HepG2 (cell line): ENCODE data around the gene PLEKHB1. TPM values are rescaled to one million over a fixed set of nuclear protein-coding genes. Genes with fewer than 3 reads are reported as not detected.

ENCODE experiments used
- FOXK1 ChIP-seq: sonication (generic); formaldehyde crosslinking; IDR thresholded peaks from 2 replicates; pipeline ENCODE4 v1.4.0; 2020; ENCODE audit warnings: low read depth, missing genetic modification reagents, borderline replicate concordance
- LCORL ChIP-seq, 2 experiments: fragments of 450-650 bp in 1 of 2; sonication (generic) in 1 of 2; formaldehyde crosslinking in 1 of 2; IDR thresholded peaks; 2 replicates each; pipeline versions ENCODE4 v1.5.0 to v1.6.1; 2017 to 2020; ENCODE audit warnings: antibody characterized with exemption in 1 of 2, missing genetic modification reagents in 1 of 2
- NONO ChIP-seq, 2 experiments: fragments of 450-650 bp in 1 of 2; sonication (generic) in 1 of 2; formaldehyde crosslinking in 1 of 2; IDR thresholded peaks in 1 of 2; conservative IDR thresholded peaks in 1 of 2; 2 replicates each; pipeline versions ENCODE4 v1.6.1 to v1.8.0; 2017 to 2022; ENCODE audit warnings: mild to moderate bottlenecking in 1 of 2, missing genetic modification reagents in 1 of 2, moderate library complexity in 1 of 2
- SRSF1 ChIP-seq: fragments of 200-400 bp; formaldehyde crosslinking; optimal IDR thresholded peaks from 2 replicates; pipeline ENCODE3; 2017; ENCODE audit warnings: mild to moderate bottlenecking, low read depth, low read length, moderate library complexity
- ZNF33A ChIP-seq: sonication (generic); formaldehyde crosslinking; IDR thresholded peaks from 2 replicates; pipeline ENCODE4 v1.5.1; 2020; ENCODE audit warnings: missing genetic modification reagents, mild to moderate bottlenecking, moderate library complexity, borderline replicate concordance
- ZNF550 ChIP-seq: sonication (generic); formaldehyde crosslinking; IDR thresholded peaks from 2 replicates; pipeline ENCODE4 v1.4.0; 2020; ENCODE audit warnings: mild to moderate bottlenecking, missing genetic modification reagents, borderline replicate concordance
- ZNF564 ChIP-seq: sonication (generic); formaldehyde crosslinking; IDR thresholded peaks from 2 replicates; pipeline ENCODE4 v1.8.1; 2023; ENCODE audit warnings: mild to moderate bottlenecking, missing genetic modification reagents
- polyA plus RNA-seq, 8 experiments: library from polyadenylated mRNA; depleted of rRNA in 3 of 8; stranded (reverse) in 7 of 8; unstranded in 1 of 8; fragments of >200 nt; fragmentation: Illumina TruSeq in 4 of 8; extraction: Trizol in 4 of 8; gene quantifications; 2 replicates each; pipeline versions ENCODE4 v1.2.1 to v1.2.3, GENCODE V29; 2011 to 2016; ENCODE audit warnings: low read depth in 4 of 8, missing spikeins in 1 of 8, mixed read lengths in 1 of 8; ENCODE audit not compliant: insufficient read depth in 1 of 8
- total RNA-seq, 5 experiments: library from RNA; depleted of rRNA; stranded (reverse); fragments of >200 nt; fragmentation: Illumina TruSeq; extraction: Trizol; gene quantifications; 2 replicates each; pipeline ENCODE4 v1.2.3, GENCODE V29; 2016; ENCODE audit warnings: low read depth in 1 of 5
- TF ChIP-seq, protein P1 (sequence below): IDR thresholded peaks from 2 replicates; pipeline ENCODE4 v1.6.1; 2012; ENCODE audit warnings: inconsistent platforms
- TF ChIP-seq, protein P2 (sequence below), 2 experiments: sonication (generic) in 1 of 2; formaldehyde crosslinking in 1 of 2; IDR thresholded peaks; 2 replicates each; pipeline versions ENCODE4 v1.6.1 to v1.9.0; 2014 to 2022; ENCODE audit warnings: antibody characterized with exemption in 1 of 2, borderline replicate concordance in 1 of 2, inconsistent platforms in 1 of 2, low read depth in 1 of 2, missing genetic modification reagents in 1 of 2
- TF ChIP-seq, protein P3 (sequence below): sonication (generic); formaldehyde crosslinking; IDR thresholded peaks from 2 replicates; pipeline ENCODE4 v1.5.1; 2020; ENCODE audit warnings: mild to moderate bottlenecking, missing genetic modification reagents
- TF ChIP-seq, protein P4 (sequence below): IDR thresholded peaks from 2 replicates; pipeline ENCODE4 v1.6.1; 2016; ENCODE audit warnings: low read depth, borderline replicate concordance
- TF ChIP-seq, protein P5 (sequence below): sonication (generic); formaldehyde crosslinking; IDR thresholded peaks from 2 replicates; pipeline ENCODE4 v1.5.1; 2020; ENCODE audit warnings: missing genetic modification reagents, mild to moderate bottlenecking, borderline replicate concordance
- TF ChIP-seq, protein P6 (sequence below): sonication (generic); formaldehyde crosslinking; IDR thresholded peaks from 2 replicates; pipeline ENCODE4 v1.4.0; 2020; ENCODE audit warnings: mild to moderate bottlenecking, missing genetic modification reagents

Gene PLEKHB1
- total and polyA plus RNA-seq, 2 of the 13 experiments (the other 11 are each of a cell fraction or from before 2014, with no cell fraction given) = 68.0 to 99.3 TPM

DNA sequence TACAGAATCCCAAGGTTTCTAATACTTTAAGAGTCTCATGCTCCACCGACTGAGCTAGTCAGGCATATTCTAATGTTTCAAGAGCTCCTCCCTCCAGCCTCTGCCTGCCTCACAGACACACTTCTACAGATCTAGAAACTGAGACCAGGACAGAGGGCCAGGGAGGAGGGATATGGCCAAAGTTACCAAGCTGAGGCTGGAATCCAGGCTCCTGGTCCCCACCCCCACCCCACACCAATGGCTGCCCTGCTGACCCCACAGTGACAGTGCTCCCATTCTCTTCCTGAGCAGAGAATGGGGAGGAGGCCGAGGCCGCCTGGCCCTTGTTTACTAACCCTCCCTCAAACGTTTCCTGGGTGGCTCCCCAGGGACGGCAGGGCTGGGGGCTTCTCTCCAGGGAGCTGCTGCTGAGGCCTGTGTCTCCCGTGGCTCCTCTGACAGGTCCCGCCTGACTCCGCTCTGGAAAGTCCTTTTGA lies 2.2 kb downstream of the PLEKHB1 start (continued):
- TF ChIP-seq, protein P1, sequence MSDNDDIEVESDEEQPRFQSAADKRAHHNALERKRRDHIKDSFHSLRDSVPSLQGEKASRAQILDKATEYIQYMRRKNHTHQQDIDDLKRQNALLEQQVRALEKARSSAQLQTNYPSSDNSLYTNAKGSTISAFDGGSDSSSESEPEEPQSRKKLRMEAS = peak; percentile 52; the same call in 1 of the 2 replicates
- no peak for TF ChIP-seq NONO (IDR thresholded peaks at IDR 0.05)
- 0 out of 2 replicates have a peak, but pooled peaks have one; percentile 16 for TF ChIP-seq NONO (CRISPR knock-in tag; conservative IDR thresholded peaks at IDR 0.05)
- TF ChIP-seq ZNF564 (CRISPR knock-in tag) = peak; percentile 55
- TF ChIP-seq, protein P2, sequence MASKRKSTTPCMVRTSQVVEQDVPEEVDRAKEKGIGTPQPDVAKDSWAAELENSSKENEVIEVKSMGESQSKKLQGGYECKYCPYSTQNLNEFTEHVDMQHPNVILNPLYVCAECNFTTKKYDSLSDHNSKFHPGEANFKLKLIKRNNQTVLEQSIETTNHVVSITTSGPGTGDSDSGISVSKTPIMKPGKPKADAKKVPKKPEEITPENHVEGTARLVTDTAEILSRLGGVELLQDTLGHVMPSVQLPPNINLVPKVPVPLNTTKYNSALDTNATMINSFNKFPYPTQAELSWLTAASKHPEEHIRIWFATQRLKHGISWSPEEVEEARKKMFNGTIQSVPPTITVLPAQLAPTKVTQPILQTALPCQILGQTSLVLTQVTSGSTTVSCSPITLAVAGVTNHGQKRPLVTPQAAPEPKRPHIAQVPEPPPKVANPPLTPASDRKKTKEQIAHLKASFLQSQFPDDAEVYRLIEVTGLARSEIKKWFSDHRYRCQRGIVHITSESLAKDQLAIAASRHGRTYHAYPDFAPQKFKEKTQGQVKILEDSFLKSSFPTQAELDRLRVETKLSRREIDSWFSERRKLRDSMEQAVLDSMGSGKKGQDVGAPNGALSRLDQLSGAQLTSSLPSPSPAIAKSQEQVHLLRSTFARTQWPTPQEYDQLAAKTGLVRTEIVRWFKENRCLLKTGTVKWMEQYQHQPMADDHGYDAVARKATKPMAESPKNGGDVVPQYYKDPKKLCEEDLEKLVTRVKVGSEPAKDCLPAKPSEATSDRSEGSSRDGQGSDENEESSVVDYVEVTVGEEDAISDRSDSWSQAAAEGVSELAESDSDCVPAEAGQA (IDR thresholded peaks at IDR 0.05; ENCODE audit: low read depth) = peak; percentile 27; the same call in 1 of the 2 replicates
- TF ChIP-seq, protein P2 (CRISPR knock-in tag; IDR thresholded peaks at IDR 0.05; ENCODE audit: borderline replicate concordance) = no peak
- TF ChIP-seq SRSF1 = peak; percentile 97
- TF ChIP-seq, protein P3, sequence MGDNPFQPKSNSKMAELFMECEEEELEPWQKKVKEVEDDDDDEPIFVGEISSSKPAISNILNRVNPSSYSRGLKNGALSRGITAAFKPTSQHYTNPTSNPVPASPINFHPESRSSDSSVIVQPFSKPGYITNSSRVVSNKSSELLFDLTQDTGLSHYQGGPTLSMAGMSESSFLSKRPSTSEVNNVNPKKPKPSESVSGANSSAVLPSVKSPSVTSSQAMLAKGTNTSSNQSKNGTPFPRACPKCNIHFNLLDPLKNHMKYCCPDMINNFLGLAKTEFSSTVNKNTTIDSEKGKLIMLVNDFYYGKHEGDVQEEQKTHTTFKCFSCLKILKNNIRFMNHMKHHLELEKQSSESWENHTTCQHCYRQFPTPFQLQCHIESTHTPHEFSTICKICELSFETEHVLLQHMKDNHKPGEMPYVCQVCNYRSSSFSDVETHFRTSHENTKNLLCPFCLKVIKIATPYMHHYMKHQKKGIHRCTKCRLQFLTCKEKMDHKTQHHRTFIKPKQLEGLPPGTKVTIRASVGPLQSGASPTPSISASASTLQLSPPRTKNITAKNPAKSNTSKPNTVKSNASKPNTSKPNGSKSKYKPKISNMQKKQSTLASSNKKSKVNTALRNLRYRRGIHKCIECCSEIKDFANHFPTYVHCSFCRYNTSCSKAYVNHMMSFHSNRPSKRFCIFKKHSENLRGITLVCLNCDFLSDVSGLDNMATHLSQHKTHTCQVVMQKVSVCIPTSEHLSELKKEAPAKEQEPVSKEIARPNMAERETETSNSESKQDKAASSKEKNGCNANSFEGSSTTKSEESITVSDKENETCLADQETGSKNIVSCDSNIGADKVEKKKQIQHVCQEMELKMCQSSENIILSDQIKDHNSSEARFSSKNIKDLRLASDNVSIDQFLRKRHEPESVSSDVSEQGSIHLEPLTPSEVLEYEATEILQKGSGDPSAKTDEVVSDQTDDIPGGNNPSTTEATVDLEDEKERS (CRISPR knock-in tag) = no peak
- TF ChIP-seq, protein P4, sequence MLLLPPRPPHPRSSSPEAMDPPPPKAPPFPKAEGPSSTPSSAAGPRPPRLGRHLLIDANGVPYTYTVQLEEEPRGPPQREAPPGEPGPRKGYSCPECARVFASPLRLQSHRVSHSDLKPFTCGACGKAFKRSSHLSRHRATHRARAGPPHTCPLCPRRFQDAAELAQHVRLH = 0 out of 2 replicates have a peak, but pooled peaks have one; percentile 37
- TF ChIP-seq, protein P5, sequence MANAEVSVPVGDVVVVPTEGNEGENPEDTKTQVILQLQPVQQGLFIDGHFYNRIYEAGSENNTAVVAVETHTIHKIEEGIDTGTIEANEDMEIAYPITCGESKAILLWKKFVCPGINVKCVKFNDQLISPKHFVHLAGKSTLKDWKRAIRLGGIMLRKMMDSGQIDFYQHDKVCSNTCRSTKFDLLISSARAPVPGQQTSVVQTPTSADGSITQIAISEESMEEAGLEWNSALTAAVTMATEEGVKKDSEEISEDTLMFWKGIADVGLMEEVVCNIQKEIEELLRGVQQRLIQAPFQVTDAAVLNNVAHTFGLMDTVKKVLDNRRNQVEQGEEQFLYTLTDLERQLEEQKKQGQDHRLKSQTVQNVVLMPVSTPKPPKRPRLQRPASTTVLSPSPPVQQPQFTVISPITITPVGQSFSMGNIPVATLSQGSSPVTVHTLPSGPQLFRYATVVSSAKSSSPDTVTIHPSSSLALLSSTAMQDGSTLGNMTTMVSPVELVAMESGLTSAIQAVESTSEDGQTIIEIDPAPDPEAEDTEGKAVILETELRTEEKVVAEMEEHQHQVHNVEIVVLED (CRISPR knock-in tag) = peak; percentile 17; the same call in 1 of the 2 replicates
- TF ChIP-seq FOXK1 (CRISPR knock-in tag) = peak; percentile 61; the same call in 1 of the 2 replicates
- no peak for TF ChIP-seq ZNF33A (CRISPR knock-in tag)
- TF ChIP-seq LCORL (IDR thresholded peaks at IDR 0.05) = no peak
- peak; percentile 61; the same call in 1 of the 2 replicates for TF ChIP-seq LCORL (CRISPR knock-in tag; IDR thresholded peaks at IDR 0.05)
- TF ChIP-seq, protein P6, sequence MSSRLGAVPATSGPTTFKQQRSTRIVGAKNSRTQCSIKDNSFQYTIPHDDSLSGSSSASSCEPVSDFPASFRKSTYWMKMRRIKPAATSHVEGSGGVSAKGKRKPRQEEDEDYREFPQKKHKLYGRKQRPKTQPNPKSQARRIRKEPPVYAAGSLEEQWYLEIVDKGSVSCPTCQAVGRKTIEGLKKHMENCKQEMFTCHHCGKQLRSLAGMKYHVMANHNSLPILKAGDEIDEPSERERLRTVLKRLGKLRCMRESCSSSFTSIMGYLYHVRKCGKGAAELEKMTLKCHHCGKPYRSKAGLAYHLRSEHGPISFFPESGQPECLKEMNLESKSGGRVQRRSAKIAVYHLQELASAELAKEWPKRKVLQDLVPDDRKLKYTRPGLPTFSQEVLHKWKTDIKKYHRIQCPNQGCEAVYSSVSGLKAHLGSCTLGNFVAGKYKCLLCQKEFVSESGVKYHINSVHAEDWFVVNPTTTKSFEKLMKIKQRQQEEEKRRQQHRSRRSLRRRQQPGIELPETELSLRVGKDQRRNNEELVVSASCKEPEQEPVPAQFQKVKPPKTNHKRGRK (CRISPR knock-in tag) = 0 out of 2 replicates have a peak, but pooled peaks have one; percentile 34
- TF ChIP-seq ZNF550 (CRISPR knock-in tag) = 0 out of 2 replicates have a peak, but pooled peaks have one; percentile 27
